DMS 273 treated with DMSO at 0.1 percent for 48 hours (cell line): ENCODE results near the gene PCGF6.
A peak's percentile ranks its signal among the peaks of the same experiment; 100 is the strongest.
"Not testable (repeated sequence)": the region's sequence is repeated elsewhere in the genome, so short reads cannot be mapped to it uniquely, and the experiment has no call there.

Experiments
- DNase-seq: peaks from one replicate; lab custom pipeline; 2025; lab: John Stamatoyannopoulos, UW

The PCGF6 gene

GRCh38 chr10:103316087-103316486 is 34.9 kb downstream of the PCGF6 start:
- no peak for DNase-seq

DNA sequence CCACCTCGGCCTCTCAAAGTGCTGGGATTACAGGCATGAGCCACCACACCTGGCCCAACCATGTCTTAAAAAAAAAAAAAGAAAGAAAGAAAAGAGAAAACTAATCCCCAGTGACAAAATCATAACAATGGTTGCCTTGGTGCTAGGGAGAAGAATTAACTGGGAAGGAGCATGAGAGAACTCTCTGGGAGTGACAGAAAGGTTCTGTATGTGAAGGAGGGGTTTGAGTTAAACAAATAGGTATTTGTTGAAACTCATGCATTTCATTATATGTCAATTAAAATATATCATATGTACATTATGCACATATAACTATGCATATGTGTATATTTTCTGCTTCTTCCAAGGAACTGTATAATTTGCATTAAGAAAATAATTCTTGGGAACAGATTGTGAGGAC is 40.7 kb downstream of the PCGF6 start:
- DNase-seq, result no peak

DNA sequence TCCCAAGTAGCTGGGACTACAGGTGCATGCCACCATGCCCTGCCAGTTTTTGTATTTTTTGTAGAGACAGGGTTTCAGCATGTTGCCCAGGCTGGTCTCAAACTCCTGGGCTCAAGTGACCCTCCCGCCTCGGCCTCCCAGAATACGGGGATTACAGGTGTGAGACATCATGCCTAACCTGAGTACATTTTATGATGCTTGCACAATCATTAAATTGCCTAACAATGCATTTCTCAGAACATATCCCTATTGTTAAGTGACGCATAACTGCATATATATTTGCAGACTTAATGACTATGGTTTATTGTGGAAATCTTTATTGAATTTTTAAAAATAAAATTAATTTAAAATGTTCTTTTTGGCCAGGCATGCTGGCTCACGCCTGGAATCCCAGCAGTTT is 43.3 kb downstream of the PCGF6 start:
- no peak for DNase-seq

GRCh38 chr10:103295374-103296015 is 55.4 kb downstream of the PCGF6 start:
- DNase-seq, result no peak

DNA sequence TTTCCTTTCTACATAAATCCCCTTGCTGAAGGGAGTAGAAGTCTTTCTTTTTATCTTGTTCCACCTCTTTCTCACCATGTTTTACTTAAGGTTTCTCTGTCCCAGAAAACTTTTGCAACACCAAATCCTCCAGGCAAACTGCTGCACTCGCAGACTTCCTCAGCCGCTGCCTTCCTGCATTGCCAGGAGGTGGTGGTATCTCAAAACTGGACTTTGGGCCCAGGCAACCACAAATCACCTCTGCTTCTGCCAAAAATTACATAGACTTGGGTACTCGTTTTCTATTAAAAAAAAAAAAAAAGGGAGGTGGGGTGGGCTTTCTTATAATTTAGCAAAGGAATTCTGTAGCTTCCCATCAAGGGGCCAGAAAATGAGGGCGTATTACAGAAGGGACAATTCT is 59.4 kb downstream of the PCGF6 start:
- DNase-seq, result no peak

DNA sequence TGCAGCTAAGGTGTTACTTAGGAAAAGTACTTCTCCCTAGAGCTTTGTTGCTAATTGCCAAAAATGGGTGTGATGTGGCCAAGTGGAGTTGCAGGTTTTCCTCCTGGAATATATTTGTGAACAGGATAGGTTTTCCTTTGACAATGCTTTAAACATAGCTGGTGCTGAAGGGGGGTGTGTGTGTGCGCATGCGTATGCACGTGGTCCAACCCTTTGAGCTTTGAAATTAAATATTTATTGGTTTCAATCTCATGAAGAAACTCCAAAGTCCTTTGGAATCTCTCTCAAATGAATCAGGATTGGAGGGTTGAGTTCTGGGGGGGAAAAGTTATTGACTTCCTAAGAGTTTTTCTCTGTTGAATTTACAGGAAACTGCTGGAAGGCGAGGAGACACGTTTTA is 62.9 kb downstream of the PCGF6 start:
- DNase-seq, result no peak

DNA sequence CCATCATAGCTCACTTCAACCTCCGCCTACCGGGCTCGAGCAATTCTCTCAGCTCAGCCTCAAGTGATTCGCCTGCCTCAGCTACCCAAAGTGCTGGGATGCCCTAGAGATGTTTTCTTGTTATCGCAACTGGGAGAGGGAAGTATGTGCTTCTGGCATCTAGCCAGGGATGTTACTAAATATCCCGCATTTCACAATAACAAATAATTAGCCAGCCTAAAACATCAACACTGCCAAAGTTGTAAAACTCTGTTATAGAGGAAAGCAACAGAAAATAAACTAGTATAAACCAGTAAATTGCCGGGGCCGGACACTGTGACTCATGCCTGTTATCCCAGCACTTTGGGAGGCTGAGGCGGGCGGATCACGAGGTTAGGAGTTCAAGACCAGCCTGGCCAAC is 66.8 kb downstream of the PCGF6 start:
- no peak for DNase-seq

DNA sequence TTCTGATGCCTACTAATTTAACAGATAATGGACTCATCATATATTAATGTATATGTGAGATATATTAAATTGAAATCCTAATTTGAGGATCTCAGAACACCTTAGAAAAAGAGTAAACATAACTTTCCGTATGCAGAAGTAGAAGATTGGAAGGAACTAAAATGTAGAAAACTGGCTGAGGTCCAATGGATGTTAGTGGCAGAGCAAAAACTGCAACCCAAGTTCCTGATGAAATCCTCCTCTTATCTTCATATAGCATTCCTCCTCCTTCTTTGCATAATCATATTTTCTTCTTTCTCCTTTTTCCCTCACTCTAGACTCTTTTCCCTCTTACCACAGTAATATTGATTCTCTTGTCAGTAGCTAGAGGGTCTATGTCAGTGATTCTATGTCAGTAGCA is 68.0 kb downstream of the PCGF6 start:
- DNase-seq, result no peak

- peak; percentile 13 for DNase-seq
These were observed 69.2 kb downstream of the PCGF6 start for GRCh38 chr10:103281753-103282152.

- no peak for DNase-seq
These were observed 70.4 kb downstream of the PCGF6 start for GRCh38 chr10:103280506-103280905.

DNA sequence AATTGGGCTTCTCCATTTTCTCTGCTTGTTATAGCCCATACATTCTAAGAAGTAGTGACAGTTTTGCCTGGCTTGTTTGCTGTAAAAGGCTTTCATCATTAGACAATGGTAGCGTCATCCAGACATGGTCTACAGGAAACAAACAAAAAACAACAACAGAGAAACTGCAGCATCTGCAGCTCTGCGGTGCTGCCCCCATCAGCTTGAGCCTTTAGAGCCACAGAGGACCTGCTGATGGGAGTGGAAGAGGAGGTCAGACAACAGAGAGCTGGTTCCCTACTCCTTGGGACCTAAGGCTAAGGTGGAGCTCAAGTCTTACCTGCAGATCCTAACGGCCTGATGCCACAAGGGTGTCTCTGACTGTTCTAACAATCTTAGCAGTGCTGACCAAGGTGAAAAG is 70.9 kb downstream of the PCGF6 start:
- no peak for DNase-seq

DNA sequence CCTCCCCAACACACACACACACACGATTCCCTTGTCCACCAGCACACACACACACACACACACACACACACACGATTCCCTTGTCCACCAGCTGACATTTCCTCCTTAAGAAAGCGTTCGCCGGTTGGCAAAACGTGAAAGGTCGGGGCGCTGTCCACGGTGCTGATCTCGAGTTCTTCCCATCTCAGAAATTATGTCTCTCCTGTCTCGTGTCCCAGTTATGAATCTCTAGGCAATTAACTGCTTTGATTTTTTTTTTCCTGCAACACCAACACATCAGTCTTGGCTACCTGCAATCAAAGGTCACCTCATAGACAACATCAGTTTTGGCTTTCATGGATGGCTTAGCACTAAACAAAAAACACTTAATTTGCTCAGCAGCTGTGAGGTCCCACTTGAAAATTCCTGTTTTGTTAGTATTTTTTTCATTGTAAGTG is 72.1 kb downstream of the PCGF6 start:
- no peak for DNase-seq

- DNase-seq, result no peak
These were observed 72.5 kb downstream of the PCGF6 start for GRCh38 chr10:103278537-103278823.

DNA sequence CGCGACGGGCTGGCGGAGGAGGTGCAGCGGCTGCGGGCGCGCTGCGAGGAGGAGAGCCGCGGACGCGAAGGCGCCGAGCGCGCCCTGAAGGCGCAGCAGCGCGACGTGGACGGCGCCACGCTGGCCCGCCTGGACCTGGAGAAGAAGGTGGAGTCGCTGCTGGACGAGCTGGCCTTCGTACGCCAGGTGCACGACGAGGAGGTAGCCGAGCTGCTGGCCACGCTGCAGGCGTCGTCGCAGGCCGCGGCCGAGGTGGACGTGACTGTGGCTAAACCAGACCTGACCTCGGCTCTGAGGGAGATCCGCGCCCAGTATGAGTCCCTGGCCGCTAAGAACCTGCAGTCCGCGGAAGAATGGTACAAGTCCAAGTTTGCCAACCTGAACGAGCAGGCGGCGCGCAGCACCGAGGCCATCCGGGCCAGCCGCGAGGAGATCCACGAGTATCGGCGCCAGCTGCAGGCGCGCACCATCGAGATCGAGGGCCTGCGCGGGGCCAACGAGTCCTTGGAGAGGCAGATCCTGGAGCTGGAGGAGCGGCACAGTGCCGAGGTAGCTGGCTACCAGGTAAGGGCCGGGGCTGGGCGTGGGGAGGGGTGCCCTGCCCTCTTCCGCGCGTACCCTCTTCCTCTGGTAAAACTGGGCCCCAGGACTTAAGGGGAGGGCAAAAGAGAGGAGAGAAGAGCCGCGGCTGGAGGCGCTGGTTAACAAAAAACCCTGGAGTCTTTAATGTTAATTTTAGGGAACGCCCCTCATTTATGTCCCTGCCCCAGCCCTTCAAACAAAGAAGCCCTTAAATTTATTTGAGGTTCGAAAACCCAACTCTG is 73.0 kb downstream of the PCGF6 start:
- DNase-seq, result no peak

DNA sequence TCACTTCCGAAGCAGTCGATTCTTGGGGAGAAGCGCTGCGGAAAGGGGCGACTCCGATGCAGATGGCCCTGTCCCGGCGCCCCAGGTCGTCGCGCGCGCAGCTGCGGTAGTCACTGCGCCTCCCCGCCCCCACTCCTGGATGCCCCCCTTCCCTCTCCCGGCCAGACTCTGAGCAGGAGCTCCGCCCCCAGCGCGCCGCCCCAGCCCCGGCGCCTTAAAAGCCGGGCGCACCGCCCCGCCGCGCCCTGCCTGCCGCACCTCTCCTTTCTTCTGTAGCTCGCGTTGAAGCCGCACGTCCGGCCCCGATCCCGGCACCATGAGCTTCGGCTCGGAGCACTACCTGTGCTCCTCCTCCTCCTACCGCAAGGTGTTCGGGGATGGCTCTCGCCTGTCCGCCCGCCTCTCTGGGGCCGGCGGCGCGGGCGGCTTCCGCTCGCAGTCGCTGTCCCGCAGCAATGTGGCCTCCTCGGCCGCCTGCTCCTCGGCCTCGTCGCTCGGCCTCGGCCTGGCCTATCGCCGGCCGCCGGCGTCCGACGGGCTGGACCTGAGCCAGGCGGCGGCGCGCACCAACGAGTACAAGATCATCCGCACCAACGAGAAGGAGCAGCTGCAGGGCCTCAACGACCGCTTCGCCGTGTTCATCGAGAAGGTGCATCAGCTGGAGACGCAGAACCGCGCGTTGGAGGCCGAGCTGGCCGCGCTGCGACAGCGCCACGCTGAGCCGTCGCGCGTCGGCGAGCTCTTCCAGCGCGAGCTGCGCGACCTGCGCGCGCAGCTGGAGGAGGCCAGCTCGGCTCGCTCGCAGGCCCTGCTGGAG is 73.8 kb downstream of the PCGF6 start, which contains the start of gene INA:
INA (plus strand) TSS at position 243 of the 817 bp plus-strand sequence; CDS start at position 317, 74 bp downstream.
- DNase-seq, result no peak

GRCh38 chr10:103276251-103276895 is 74.6 kb downstream of the PCGF6 start:
- no peak for DNase-seq

DNA sequence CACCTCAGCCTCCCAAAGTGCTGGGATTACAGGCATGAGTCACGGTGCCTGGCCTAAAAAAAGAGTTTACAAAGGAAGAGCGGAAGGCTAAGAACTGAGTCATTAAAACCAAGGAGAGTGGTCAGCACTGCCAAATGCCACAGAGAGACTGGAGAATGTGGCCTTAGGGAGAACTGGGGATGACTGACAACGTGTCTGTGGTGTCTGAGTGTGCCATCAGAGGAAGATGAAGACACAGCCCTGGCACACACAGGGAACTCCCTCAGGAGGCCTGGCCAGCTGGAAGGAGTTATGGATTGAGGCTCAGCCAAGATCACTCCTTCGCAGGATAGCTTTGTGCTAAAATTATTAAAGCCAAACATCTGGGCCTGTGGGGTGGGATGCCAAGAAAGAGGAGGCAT is 77.9 kb downstream of the PCGF6 start:
- DNase-seq, result peak; percentile 38

- no peak for DNase-seq
These were observed 85.1 kb downstream of the PCGF6 start for GRCh38 chr10:103265717-103266329.

GRCh38 chr10:103262229-103262628 is 88.7 kb downstream of the PCGF6 start:
- no peak for DNase-seq

DNA sequence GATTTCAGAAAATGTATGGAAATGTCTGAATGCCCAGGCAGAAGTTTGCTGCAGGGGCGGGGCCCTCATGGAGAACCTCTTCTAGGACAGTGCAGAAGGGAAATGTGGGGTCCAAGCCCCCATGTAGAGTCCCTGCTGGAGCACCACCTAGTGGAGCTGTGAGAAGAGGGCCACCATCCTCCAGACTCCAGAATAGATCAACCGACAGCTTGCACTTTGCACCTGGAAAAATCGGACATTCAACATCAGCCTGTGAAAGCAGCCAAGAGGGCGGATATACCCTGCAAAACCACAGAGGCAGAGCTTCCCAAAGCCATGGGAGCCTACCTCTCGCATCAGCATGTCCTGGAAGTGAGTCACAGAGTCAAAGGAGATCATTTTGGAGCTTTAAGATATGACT is 91.0 kb downstream of the PCGF6 start:
- DNase-seq, result no peak

GRCh38 chr10:103258928-103259327 is 92.0 kb downstream of the PCGF6 start:
- not testable (repeated sequence) for DNase-seq

DNA sequence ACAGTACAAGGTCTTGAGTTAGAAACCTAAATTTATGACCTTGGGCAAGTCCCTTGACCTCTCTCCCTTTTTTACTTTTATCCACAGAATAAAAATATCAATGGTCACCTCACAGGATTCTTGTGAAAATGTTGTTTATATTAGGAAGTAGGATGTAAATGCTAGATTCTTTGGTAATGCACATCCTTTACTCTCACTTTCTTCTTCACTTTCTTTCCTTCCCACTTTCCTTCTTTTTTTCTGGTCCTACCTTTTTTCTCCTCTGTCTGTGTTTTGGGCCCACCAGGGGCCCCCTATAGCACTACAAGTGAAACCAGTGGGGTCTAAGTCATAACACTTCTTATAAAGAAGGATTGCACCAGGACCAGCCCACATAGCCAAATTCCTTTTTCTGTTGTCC is 93.1 kb downstream of the PCGF6 start:
- DNase-seq, result no peak
